ENCODE data around the gene SAMD4A. TPM values are rescaled to one million over a fixed set of nuclear protein-coding genes. Genes with fewer than 3 reads are reported as not detected.

Gene SAMD4A
- total and polyA plus RNA-seq, 2 of the 4 experiments (the other 2 are of a cell fraction): 22.9 to 38.2 TPM

- TF ChIP-seq BHLHE40 (IDR thresholded peaks at IDR 0.05; ENCODE audit: low read depth, low read length) (no peak), ELK1 (IDR thresholded peaks at IDR 0.05; ENCODE audit: borderline replicate concordance, low read depth, low read length) (no peak), USF2 (IDR thresholded peaks at IDR 0.05; ENCODE audit: low read depth, low read length) (no peak), FOS (IDR thresholded peaks at IDR 0.05; ENCODE audit: low read depth, low read length) (no peak), SMC3 (IDR thresholded peaks at IDR 0.05; ENCODE audit: low read depth, low read length) (no peak), MAZ (IDR thresholded peaks at IDR 0.05; ENCODE audit: borderline replicate concordance, low read depth, low read length) (no peak), CHD1 (IDR thresholded peaks at IDR 0.05; ENCODE audit: low read depth, low read length) (no peak), CEBPB (IDR thresholded peaks at IDR 0.05; ENCODE audit: low read depth, low read length) (no peak), RAD21 (IDR thresholded peaks at IDR 0.05; ENCODE audit: low read length) (no peak)
These were observed 12.5 kb upstream of the SAMD4A start for GRCh38 chr14:54554401-54554800.

More at GRCh38 chr14:54554401-54554800, 12.5 kb upstream of the SAMD4A start:
- no CpG with 5 or more reads among the region's 2 CpGs for WGBS, 2 experiments (ENCODE audit: extremely low coverage in 2 of 2, insufficient read length in 1 of 2)
- no peak overlapping the region for H3K14ac ChIP-seq (replicated peaks; ENCODE audit: low read depth, low read length)
- no peak overlapping the region for H2AK9ac ChIP-seq (replicated peaks; ENCODE audit: low read depth, low read length, poor library complexity)
- DNase-seq (no peak), ATAC-seq (ENCODE audit: low read depth) (no peak)
- dilution Hi-C loops (cut with HindIII; ENCODE audit: low sequenced_read_pairs, unreplicated experiment): no loop called here
- H3K9me1 ChIP-seq (ENCODE audit: insufficient read depth, low read length): peaks cover 11% of the 10 kb centered on the region
- H3K4ac ChIP-seq (ENCODE audit: low read depth, low read length): no peak overlapping the region
- H3K27me3 ChIP-seq (ENCODE audit: control insufficient read depth, insufficient read depth, low read length): no peaks in the 10 kb centered on the region
- H2AFZ ChIP-seq (replicated peaks; ENCODE audit: low read length, poor library complexity): no peak overlapping the region
- no peak overlapping the region for H4K91ac ChIP-seq (ENCODE audit: insufficient read depth, low read depth, low read length)
- H3K27ac ChIP-seq (ENCODE audit: insufficient read depth, low read length): no peak overlapping the region
- intact Hi-C loops (cut with micrococcal nuclease): no loop called here
- H2BK5ac ChIP-seq (ENCODE audit: low read depth, low read length, poor library complexity, severe bottlenecking): no peak overlapping the region
- H3K23ac ChIP-seq (ENCODE audit: low read depth, low read length): no peak overlapping the region
- H4K5ac ChIP-seq (ENCODE audit: low read depth, low read length): no peak overlapping the region
- H2BK15ac ChIP-seq (ENCODE audit: low read depth, low read length): no peak overlapping the region
- no TSS peak for BruUV-seq (replicated peaks)
- no peak overlapping the region for H3K18ac ChIP-seq (ENCODE audit: low read depth, low read length)
- no peaks in the 10 kb centered on the region; a peak in 1 of 4 replicates for H3K79me1 ChIP-seq (ENCODE audit: low read depth in 1 of 2, low read length in 2 of 2)
- no peak overlapping the region for H2AK5ac ChIP-seq (ENCODE audit: low read depth, low read length)
- H3K56ac ChIP-seq (ENCODE audit: extremely low read depth, insufficient read depth, low read length): no peak overlapping the region
- H3K9ac ChIP-seq (ENCODE audit: low read depth, low read length): no peak overlapping the region
- peaks cover 11% of the 10 kb centered on the region for H3K4me1 ChIP-seq (ENCODE audit: control insufficient read depth, insufficient read depth, low read length)
- no peak overlapping the region for H4K8ac ChIP-seq (ENCODE audit: low read depth in 2 of 2, low read length in 2 of 2)
- no peak overlapping the region for H3K4me2 ChIP-seq (ENCODE audit: low read depth, low read length)
- no peak overlapping the region for H2BK20ac ChIP-seq (ENCODE audit: low read depth, low read length)
- H3K4me3 ChIP-seq (ENCODE audit: insufficient read depth, low read depth, low read length): no peak overlapping the region
- ChIA-PET CTCF (interaction anchor here (0.6 to 0.9 kb wide), 2 partner anchors 10 to 273 kb away, joined by 4 read pairs; no protein-coding TSS in a partner anchor), POLR2A (ENCODE audit: unreplicated experiment) (no interaction called here)
- no peak overlapping the region for H2BK120ac ChIP-seq (ENCODE audit: low read depth, low read length)
- in situ Hi-C loops (cut with MboI; ENCODE audit: low sequenced_read_pairs): loop anchor here (10.0 kb wide), 1 partner anchor 250 kb away; no protein-coding TSS in a partner anchor
- H3K36me3 ChIP-seq (ENCODE audit: control insufficient read depth, insufficient read depth, low read length): no peaks in the 10 kb centered on the region
- H3K9me3 ChIP-seq (ENCODE audit: control insufficient read depth, insufficient read depth, low read length): no peaks in the 10 kb centered on the region
- H4K20me1 ChIP-seq (ENCODE audit: insufficient read depth, low read length): peaks cover 8% of the 10 kb centered on the region; the same call in 1 of the 2 replicates
